CD4-positive, alpha-beta T cell treated with Interleukin-4 for 1 hour (primary cell): ENCODE data around the gene HOXC10.

ENCODE experiments used
- DNase-seq, 2 donors: peaks; one replicate each; pipeline ENCODE4 v3.0.0-alpha.2; 2020 to 2022

The HOXC10 gene

DNA sequence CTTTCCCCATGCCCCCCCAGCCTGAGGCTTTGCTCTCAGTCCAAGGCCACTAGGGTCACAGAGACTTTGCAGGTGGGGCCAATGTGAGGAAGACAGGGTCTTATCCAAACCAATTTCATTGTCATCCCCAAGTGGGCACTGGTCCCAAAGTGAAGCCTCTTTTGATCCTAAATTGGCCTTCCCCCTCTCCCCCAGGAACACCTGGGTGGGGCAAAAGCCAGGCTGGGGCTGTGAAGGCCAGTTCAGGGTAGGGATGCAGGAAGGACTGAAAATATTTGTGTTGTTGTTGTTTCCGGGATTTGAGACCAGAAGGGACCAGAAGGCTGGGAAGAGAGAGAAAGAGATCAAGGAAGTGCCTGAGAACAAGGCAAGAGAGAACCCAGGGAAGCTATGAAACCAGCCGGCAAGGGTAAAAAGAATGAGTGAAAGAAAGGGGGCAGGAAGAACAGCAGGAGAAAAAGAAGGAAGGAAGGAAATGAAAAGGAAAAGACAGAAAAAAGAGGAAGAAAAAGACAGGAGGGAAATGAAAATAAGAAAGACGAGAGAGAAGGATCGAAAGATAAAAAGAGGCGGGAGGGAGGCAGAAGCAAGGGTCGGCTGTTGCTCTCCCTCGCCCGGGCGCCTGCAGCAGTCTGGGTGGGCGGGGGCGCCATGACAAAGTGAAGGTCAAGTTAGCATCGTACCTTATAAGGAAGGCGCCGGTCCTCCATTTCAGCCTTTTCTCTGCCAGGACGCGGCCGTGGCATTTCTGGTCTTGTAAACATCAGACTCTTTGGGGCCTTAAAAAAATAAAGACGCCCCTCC is 19.5 kb upstream of the HOXC10 start:
- DNase-seq: no peak

DNA sequence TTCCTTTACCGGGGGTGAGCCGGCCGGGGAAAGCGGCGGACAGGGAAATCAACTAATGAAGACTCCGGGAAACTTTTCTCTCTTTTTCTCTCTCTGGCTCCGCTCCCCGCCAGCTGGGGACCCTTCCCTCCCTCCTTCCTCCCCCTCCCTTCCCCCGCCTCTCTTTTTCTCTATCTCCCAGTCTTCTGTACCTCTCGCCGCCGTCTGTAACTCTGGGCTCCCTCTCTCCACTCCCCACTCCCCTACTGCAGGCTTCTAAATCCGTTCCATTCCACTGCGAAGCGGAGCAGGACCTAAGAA is 18.9 kb upstream of the HOXC10 start:
- no peak for DNase-seq

DNA sequence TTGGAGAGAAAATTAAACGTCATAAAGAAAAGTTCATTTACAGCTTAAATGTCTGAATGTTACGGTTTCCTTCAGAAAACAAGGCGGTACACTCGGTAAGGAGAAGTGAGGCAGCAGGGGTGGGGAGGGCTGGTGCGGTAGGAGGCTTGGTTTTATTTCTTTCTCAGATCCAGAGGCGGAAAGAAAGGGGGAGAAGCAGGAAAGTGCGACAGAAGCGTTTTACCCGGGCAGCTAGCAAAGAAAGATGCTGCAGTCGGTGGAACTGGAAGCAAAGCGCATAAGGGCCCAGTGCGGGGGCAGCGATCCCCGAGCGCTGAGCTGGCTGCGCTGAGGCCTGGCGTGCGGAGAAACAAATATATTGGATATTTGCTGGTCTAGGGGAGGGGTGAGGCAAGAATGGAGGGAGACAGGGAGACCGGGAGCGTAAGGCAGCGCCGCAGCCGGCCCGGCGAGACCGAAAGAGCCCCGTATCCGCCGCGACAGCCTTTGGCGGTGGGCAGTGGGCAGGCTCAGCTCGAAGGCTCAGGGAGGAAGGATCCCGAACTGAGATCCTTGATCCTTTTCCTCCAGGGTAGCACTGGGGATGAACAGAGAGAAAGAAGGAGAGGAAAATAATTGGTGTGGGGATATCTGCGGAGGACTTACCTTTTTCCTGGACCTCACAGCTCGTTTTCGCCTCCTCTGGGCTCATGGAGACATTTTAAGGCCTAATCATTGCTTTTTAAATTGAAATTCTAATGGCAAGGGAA is 18.4 kb upstream of the HOXC10 start:
- DNase-seq: no peak

DNA sequence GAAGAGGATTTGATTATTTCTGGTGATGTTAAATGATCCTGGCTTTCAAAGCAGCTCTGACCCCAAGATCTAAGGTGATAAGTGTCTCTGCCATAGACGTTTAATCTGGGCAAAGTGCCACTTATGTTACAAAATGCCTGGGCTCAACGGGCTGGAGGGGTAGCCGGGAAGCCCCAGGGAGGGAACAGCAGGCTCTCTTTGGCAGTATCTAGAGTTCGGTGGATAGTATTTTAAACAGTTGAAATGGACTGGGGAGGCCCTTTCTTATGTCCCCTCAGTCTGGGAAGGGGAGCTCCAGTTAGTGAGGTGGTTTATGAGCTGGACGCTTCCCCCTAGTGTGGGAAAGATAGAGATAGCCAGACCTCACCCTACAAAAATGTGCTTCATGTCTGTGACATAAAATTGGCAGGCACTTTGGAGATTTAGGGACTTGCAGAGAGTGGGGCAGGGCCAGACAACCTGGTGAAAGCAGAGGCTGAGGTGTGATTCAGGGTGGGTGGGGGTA is 17.5 kb upstream of the HOXC10 start:
- DNase-seq: no peak

DNA sequence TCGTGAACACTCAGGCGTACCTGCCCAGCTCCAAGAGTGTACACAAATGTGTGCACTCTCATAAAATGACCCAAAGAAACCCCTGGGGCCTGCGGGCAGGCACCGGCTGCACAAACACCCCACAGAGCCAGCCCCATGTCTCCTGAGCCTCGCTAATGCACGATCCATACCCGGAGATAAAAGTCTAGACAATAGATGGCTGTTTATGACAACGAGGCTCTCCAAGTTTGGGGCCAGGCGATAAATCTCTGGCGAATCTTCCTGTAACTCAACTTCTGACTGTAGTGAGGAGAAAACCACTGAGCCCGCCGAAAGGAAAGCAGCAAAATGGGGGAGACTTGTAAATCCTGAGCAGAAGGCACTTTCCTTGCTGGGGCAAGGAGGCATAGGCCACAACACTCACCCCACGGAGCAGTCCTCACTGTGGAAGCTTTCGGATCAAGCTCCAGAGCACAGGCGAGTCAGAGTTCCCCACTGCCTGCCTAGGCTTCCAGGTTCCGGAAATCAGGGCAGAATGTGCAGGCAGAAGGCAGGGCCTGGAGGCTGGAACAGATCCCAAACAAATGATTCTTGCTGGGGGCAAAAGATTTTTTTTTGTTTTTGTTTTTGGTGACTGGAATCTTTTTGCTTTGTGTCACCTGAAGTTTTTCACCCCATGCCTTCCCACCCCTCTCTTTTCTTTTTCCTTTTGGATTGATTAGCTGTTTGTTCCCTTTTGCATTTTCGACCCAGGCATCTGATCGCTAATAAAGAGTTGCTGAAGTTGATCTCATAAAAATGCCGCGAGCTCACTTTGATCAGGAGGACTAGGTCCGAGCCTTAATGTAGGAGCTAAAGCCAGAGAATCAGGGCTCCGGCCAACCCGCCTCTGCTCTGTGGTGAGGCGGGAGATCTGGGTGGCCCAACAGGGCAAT is 16.5 kb upstream of the HOXC10 start:
- no peak for DNase-seq

DNA sequence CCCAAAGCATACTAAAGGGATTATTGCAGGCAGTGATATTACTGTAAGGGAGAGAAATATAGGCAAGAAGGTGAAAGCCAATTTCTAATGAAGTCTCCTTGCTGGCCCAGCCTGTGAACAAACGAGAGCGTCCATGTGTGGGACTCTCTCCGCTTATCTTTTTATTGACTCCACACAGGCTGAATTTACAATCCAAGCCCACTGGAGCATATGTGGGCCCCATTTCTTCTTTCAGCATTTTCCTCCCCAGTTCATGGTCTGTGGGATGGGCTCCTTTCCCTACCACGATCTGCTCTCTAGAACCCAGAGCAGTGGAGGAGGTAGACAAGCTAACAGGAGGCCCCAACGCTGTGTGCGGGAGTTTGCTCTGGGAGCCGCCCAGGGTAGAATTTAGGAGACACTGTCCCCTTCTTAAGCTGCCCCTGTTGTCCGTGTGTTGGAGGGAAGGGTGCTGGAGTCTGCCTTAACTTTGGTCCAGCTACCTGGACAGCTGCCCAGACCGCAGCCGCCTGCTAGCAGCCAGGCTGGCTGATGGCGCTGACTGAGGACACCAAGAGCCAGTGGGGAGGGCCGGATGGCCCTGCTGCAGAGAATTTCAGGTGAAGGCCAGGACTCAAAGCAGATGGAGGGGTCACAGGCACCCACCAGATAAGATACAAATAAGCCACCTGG is 15.2 kb upstream of the HOXC10 start:
- no peak for DNase-seq

DNA sequence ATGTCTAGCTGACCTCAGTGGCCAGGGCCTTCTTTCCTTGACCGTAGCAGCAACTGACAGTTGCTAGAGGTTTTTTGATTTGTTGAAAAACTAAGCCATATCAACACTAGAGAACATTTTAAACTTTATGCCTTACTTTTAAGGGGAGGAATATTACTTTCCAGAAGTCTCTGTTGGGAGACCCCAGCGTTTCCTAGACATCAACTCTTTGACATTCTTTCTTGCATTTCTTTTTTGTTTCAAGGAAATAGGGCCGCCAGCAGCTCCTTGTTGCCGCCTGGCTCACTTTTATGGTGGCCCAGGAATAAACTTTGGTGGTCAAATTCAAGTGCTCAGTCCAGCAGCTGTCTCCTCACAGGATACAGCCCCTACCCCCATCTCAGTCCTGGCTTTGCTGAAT is 14.5 kb upstream of the HOXC10 start:
- DNase-seq: no peak

DNA sequence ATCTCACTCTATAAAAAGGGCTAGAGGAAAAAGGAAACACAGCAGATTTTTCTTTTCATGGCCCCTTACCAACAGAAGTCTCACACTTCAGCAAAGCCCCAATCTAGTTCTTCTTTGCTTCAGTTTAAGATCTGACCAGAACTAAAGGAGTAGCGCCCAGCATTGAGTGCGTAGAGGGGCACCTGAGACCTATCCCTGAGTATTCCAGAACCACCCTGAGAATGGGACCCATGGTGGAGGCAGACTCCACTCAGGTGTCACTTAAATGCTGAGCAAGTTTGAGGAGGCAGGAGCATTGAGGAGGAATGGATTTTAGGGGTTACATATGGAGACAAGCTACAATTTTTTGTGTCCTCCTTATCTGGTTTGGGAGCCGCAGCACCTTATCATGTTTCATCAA is 13.8 kb upstream of the HOXC10 start:
- no peak for DNase-seq

DNA sequence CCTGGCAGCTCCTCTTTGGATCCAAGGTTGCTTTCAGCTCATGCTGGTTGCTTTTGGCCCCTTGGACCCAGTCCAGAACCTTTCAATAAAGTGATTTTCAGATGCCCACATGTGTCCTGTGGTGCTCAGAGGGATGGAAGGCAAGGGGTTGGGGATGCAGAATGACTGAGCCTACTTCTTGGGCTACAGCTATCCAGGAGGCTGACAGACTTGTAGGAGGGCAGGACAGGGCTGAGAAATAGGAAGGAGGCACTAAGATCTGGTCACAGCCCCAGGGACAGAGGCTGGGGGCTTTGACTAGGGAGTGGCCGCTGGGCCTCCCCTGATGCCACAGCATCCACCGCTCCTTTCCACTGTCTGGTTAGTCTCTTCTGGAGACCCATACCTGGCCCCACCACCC is 13.3 kb upstream of the HOXC10 start:
- DNase-seq: no peak

DNA sequence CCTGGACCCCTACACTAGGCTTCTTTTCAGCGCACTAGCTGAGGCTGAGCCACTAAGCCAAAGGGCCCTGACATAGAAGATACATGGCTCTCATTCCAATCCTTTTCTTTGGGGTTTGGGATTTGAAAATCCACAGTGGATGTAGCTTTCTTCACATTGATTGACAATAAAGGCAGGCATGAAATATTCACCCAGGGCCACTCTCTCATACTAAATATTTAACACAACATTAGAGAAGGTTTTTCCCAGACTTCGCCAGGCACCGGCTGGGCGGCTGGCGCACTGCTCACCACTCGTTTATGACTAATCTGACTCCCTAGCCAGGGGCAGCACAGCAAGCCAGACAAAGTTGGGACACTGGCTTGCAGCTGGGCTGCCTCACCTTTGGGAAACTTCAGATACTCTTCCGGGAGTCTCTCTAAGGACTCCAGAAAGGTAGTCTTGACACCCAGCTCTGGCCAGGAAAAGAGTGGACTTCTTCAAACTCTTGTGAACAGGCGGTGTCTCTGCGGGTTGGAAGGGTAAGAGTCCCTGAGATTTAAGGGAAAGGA is 12.7 kb upstream of the HOXC10 start:
- DNase-seq: no peak

DNA sequence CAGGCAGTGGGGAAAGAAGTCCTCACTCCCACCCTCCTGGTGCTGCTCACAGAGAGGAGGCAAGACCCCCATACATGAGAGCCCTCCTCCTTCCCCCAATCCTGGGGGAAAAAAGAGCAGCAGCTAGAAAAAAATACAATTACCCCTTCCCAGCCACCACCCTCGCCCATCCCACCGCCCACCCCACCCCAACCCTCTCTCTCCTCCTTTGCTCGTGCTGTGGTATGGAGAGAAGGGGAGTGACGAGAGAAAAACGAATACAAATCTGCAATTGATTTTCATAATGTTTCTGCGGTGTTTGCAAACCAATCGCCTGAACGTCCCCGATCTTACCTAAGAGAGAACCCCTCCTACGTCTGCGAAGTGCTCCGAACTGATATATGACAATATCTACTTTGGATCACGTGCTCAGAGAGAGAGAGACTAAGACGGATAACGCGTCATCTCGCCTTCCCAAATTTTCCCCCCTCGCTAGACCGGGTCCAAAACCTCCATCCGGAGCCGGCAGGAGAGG is 12.2 kb upstream of the HOXC10 start, which contains the start of gene HOXC11:
Gene HOXC11 (plus strand): TSS at position 405 of the 514 bp plus-strand sequence. CDS start 116 bp downstream, outside the sequence.
- DNase-seq: no peak

DNA sequence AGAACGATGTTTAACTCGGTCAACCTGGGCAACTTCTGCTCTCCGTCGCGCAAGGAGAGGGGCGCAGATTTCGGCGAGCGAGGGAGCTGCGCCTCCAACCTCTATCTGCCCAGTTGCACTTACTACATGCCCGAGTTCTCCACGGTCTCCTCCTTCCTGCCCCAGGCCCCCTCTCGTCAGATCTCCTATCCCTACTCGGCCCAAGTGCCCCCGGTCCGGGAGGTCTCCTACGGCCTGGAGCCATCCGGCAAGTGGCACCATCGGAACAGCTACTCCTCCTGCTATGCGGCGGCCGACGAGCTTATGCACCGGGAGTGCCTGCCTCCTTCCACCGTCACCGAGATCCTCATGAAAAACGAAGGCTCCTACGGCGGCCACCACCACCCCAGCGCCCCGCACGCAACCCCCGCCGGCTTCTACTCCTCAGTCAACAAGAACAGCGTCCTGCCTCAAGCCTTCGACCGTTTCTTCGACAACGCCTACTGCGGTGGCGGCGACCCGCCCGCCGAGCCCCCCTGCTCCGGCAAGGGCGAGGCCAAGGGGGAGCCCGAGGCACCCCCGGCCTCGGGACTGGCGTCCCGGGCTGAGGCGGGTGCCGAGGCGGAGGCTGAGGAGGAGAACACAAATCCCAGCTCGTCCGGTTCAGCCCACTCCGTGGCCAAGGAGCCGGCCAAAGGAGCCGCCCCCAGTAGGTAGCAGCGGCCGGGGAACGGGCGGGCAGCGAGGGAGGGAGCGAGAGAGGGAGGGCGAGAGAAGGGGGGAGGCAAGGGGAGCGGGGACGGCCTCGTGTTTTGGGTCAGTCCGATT is 11.5 kb upstream of the HOXC10 start:
- no peak for DNase-seq

DNA sequence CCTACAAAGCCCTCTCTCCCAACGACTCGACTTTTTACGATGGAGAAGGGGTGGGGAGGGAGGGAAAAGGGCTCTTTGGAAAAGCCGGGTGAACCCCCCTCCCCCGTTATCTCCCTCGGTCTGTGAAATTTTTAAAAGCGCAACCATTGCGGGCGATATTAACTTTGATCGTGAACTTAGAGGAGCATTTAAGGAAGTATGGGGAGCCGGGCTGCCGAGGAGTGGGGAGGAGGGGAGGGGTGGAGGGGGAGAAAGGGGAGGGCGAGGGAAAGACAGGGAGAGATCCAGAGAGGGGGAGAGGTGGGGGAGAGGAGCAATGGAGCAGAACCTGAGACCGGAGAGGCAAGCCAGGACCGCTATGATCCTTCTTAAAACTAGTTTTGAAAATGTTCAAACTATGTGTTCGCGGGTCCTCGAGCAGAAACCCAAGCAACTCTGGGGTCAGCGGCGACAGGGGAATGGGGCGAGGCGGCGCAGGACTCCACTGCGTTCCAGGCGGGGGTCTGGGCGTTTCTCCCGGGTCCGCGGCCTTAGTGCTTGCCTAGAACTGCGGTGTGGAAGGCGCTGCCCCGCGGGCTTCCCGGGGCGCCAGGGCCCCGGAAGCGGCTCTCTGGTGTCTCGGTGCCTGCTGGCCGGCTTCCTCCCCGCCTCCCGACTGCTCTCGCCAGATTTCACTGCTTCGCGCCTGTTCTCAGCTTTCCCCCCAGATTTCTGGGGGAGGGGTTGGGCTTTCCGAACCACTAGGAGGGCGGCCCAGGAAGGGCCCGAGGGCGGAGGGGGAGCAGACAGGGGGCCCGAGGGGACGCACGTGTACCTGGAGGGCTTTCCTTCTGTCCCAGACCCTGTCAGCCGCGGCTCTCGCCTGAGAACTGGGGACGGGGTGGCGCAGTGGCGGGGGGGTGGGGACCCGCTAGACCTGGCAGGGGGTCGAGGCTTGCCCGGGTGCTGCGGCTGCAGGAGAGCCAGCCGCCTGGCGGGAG is 10.6 kb upstream of the HOXC10 start, which contains the start of gene HOTAIR:
Gene HOTAIR (minus strand): TSS at position 871 of the 980 bp plus-strand sequence.
- DNase-seq: peak in 1 of 2 donors; percentile 19

DNA sequence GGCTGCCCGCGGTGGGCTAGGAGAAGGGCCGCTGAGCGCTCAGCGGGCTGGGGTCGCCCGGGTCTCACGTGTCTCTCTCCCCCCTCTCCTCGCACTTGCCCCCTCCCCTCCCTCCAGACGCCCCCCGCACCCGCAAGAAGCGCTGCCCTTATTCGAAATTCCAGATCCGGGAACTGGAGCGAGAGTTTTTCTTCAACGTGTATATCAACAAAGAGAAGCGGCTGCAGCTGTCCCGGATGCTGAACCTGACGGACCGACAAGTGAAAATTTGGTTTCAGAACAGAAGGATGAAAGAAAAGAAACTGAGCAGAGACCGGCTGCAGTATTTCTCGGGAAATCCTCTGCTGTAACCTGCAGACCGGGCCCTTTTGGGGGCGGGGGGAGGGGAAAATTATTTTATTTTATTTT is 9.9 kb upstream of the HOXC10 start:
- no peak for DNase-seq

DNA sequence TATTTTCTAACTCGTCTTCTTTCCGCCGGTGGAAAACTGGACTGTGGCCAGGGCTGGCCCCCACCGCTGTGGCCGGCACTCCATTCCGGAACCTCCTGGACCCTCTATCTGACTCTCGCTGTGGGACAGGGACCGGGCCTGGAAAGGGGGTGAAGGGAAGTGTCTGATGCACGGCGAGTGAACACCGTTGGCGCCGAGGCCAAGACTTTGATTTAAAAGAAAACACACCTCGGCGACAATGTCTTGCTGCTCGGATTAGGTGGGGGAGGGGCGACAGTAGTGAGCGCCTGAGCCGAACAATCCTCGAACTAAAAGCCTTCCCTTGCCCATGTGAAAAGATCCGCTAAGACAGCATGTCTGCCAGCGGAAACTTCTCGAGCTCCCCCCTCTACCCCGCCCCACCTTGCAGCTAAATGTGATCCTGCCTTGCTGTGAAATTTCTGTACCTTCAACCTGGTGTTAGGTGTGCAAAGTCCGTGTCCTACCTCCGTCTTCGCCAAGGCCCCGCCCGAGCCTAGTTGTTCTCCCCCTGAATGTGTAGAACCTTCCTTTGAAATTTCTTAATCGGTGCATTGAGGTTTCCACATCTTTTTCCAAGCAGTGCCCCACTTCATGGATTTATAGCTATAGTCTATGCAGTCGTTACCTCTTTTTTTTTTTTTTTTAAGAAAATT is 9.3 kb upstream of the HOXC10 start:
- DNase-seq: no peak

DNA sequence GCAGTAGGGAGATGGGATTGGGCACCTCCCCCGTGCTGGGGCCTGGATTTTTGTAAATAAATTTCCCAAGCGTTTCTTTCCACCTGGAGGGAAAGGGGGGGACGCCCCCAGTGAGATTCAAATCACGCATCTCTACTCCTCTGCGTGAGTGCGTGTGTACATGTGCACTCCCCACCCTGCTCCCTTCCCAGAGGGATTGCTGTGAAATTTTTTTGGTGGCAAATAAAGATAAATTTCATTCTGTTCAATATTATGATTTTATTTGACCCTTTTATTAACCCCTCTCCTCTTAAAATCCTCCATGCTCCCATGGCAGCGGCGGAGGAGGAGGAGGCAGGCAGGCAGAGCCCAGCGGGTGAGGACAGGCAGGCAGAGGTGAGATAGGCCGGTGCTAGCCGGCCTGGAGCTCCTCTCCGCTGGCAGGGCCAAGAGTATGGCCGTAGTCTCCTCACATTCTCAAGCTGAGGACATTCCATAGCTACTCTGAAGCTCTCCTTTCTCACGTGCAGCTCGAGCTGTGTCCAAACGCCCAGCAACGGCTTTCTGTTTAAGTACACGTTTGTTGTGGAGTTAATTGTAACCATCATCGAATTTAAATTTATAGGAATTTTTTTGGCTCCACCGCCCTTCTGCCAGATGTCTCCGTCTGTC is 8.6 kb upstream of the HOXC10 start:
- DNase-seq: no peak

DNA sequence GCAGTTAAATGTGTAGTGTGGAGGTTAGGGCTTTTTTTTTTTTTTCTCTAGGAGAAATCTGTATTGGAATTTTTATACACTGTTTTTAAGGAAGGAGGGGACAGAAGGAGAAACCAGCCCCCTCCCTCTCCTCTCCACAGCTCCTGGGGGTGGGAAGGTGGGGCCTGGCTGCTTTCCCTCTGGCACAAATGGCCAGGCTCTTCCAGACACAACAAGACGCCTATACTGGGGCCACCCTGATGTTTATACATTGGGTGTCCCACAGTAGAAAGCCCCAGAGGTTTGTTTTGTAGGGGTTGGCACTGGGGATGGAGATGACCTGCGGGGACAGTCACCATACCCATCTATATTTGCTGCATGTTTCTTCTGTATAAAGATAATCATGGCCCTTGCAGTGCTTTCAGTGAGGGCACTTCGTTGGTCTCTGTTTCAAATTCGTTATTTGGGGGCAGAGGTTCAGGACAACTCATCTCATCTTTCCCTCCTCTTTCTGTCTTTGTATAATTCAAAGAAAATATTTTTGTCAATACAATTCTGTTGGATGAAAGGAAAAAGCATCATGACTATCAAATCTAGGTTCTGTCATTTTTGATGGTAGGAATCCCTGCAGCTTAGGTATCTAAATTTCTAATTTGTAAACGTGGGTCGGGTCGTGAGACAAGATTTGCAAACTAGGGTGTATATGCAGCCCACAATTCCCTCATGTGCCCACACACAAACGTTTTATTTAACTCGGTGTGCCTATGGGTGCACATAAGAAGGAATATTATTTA is 7.9 kb upstream of the HOXC10 start:
- DNase-seq: no peak
